ENCODE data around the gene LAMTOR1.
A peak's percentile ranks its signal among the peaks of the same experiment; 100 is the strongest.
"Not testable (repeated sequence)": the region's sequence is repeated elsewhere in the genome, so short reads cannot be mapped to it uniquely, and the experiment has no call there.

The LAMTOR1 gene

DNA sequence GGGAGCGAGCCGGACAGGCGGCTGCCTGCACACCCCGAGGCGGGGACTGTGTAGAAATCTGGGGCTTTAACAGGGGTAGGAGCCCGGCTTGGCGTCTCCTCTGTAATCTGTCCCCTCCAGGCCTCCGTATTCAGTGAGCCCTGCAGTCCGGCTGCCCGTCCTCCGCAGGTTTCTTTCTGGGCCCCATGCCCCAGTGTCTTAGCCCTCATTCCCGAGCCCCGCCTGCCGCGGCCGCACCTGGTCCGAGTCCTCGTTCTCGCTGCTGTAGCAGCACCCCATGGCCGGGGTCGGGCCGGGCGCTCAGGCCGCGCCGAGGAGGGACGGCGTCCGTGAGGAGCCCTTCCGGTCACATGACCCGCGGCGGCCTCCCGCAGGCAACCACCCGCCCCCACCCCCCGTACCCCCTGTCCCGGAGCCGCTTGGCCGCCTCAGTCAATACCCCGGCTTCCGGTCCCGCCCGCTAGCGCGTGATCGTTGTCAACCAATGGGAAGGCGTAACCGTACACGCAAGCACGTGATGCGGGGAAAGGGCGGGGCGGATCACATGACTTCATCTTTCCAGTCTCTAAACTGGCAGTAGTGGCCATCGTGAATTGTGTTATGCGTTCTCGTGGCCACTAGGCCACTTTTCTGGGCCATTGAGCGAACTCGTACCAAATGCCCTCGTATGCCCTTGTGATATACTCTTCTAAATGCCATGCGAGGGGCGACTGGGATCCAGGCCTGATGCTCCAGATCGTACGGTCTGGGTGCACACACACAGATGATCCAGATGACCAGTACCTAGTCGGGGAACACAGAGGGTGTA lies at the start of gene LAMTOR1:
Gene LAMTOR1, minus strand, starts transcription at position 352 of the 808 bp plus-strand sequence. Its CDS starts 73 bp downstream, at position 279.
- Mint-ChIP-seq H3K27ac (peak within 1 kb of the TSS; percentile 95), H3K4me3 (peak within 1 kb of the TSS; percentile 92 to 93), H3K9me3 (no peaks in the 10 kb centered on the region), H3K4me1 (peaks cover 45% of the 10 kb centered on the region), H3K27me3 (no peaks in the 10 kb centered on the region)
- peak; percentile 96 to 98 for DNase-seq
- peak; percentile 97 for ATAC-seq

GRCh38 chr11:72150882-72151281 lies 47.8 kb upstream of the LAMTOR1 start:
- Mint-ChIP-seq H3K9me3 (no peaks in the 10 kb centered on the region), H3K4me1 (no peaks in the 10 kb centered on the region), H3K27me3 (peaks cover 11% of the 10 kb centered on the region), H3K4me3 (no peak overlapping the region), H3K27ac (no peak overlapping the region)
- ATAC-seq (no peak), DNase-seq (no peak)

GRCh38 chr11:72146625-72147024 lies 43.5 kb upstream of the LAMTOR1 start:
- no peak for ATAC-seq
- no peaks in the 10 kb centered on the region for H3K4me1 Mint-ChIP-seq
- no peaks in the 10 kb centered on the region for H3K27me3 Mint-ChIP-seq
- H3K27ac Mint-ChIP-seq = no peak overlapping the region
- no peaks in the 10 kb centered on the region for H3K9me3 Mint-ChIP-seq
- no peak overlapping the region for H3K4me3 Mint-ChIP-seq
- DNase-seq = no peak

- H3K4me1 Mint-ChIP-seq = no peaks in the 10 kb centered on the region
- DNase-seq (no peak), ATAC-seq (no peak)
- H3K4me3 Mint-ChIP-seq = no peak overlapping the region
- no peaks in the 10 kb centered on the region for H3K27me3 Mint-ChIP-seq
- H3K27ac Mint-ChIP-seq = no peak overlapping the region
- no peaks in the 10 kb centered on the region for H3K9me3 Mint-ChIP-seq
Measured at GRCh38 chr11:72144807-72145565, 41.9 kb upstream of the LAMTOR1 start.

DNA sequence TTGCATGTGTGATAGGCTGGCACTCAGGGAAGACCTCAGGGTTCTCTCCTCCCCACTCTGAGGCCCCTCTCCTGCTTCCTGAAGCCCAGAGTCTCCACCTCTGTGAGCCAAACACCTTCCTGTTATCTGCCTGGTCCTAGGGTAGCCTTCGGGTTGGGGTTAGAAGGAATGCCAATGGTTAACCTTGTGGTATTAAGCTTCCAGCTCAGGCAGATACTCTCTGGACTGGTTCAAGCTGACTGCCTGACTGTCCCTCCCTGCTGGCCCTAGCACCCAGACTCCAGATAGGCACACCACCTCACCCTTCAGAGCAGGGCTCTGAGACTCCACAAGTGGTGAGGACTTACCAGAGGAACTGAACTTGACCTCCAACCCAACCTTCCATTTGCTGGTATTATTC lies 39.4 kb upstream of the LAMTOR1 start:
- not testable (repeated sequence) for DNase-seq, H3K4me1 Mint-ChIP-seq, H3K27ac Mint-ChIP-seq, H3K9me3 Mint-ChIP-seq, H3K27me3 Mint-ChIP-seq, ATAC-seq, H3K4me3 Mint-ChIP-seq

- not testable (repeated sequence) for DNase-seq, H3K9me3 Mint-ChIP-seq, ATAC-seq, H3K4me3 Mint-ChIP-seq, H3K4me1 Mint-ChIP-seq, H3K27me3 Mint-ChIP-seq, H3K27ac Mint-ChIP-seq
Measured at GRCh38 chr11:72142086-72142485, 39.0 kb upstream of the LAMTOR1 start.

DNA sequence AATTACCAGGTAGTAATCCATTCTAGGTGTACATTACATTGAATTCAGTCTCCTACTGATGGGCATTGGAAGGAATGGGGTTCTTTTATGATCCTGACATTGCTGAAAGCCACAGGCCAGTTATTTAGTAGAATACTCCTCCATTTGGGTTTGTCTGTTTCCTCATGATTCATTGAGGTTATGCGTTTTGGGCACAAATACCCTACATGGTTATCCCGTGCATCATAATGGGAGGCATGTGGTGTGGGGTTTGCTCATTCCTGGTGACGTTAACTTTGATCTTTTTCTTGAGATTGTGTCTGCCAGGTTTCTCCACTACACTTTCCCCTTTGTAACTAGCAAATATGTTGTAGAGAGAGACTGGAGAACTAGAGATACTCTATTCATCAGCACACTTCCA lies 38.0 kb upstream of the LAMTOR1 start:
- H3K4me1 Mint-ChIP-seq = peaks cover 7% of the 10 kb centered on the region
- peak overlapping the region in 1 of 2 donors; percentile 28 for H3K27ac Mint-ChIP-seq
- H3K4me3 Mint-ChIP-seq = no peak overlapping the region
- no peaks in the 10 kb centered on the region for H3K27me3 Mint-ChIP-seq
- peak; percentile 81 for ATAC-seq
- H3K9me3 Mint-ChIP-seq = no peaks in the 10 kb centered on the region
- peak in 1 of 2 donors; percentile 47 for DNase-seq

DNA sequence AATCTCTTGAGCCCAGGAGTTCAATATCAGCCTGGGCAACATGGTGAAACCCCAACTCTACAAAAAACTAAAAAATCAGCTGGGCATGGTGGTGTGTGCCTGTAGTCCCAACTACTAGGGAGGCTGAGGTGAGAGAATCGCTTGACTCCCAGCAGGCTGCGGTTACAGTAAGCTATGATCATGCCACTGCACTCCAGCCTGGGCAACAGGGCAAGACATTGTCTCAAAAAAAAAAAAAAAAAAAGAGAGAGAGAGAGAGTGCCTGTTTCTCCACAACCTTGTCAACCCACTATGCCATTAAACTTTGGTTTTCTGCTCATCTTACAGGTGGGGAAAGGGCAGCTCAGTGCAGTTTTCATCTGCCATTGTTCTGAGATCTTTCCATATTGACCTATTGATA lies 37.6 kb upstream of the LAMTOR1 start:
- no peak overlapping the region for H3K27ac Mint-ChIP-seq
- ATAC-seq = peak; percentile 24
- no peaks in the 10 kb centered on the region for H3K27me3 Mint-ChIP-seq
- DNase-seq = no peak
- H3K4me3 Mint-ChIP-seq = no peak overlapping the region
- peaks cover 8% of the 10 kb centered on the region for H3K4me1 Mint-ChIP-seq
- no peaks in the 10 kb centered on the region for H3K9me3 Mint-ChIP-seq

DNA sequence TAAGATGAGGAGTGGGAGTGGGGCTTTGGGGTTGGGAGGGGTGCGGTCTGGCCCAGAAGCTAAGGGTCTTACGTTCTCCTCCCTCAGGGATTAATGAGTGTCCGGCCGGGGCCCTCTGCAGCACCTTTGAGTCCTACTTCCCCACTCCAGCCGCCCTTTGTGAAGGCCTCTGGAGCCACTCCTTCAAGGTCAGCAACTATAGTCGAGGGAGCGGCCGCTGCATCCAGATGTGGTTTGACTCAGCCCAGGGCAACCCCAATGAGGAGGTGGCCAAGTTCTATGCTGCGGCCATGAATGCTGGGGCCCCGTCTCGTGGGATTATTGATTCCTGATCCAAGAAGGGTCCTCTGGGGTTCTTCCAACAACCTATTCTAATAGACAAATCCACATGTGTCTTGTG lies 36.4 kb upstream of the LAMTOR1 start:
- Mint-ChIP-seq H3K27ac (no peak overlapping the region), H3K27me3 (no peaks in the 10 kb centered on the region), H3K4me1 (peaks cover 8% of the 10 kb centered on the region), H3K4me3 (no peak overlapping the region), H3K9me3 (no peaks in the 10 kb centered on the region)
- no peak for DNase-seq
- no peak for ATAC-seq

GRCh38 chr11:72138821-72139390 lies 35.8 kb upstream of the LAMTOR1 start:
- ATAC-seq = no peak
- H3K27ac Mint-ChIP-seq = no peak overlapping the region
- no peak for DNase-seq
- no peaks in the 10 kb centered on the region for H3K9me3 Mint-ChIP-seq
- peaks cover 8% of the 10 kb centered on the region for H3K4me1 Mint-ChIP-seq
- H3K27me3 Mint-ChIP-seq = no peaks in the 10 kb centered on the region
- H3K4me3 Mint-ChIP-seq = no peak overlapping the region

- Mint-ChIP-seq H3K27me3 (peaks cover 8% of the 10 kb centered on the region), H3K4me3 (no peak overlapping the region), H3K9me3 (no peaks in the 10 kb centered on the region), H3K4me1 (peaks cover 8% of the 10 kb centered on the region), H3K27ac (no peak overlapping the region)
- ATAC-seq (peak; percentile 89), DNase-seq (peak in 1 of 2 donors; percentile 31)
Measured at GRCh38 chr11:72136684-72137262, 33.7 kb upstream of the LAMTOR1 start.

GRCh38 chr11:72135891-72136683 lies 33.0 kb upstream of the LAMTOR1 start:
- Mint-ChIP-seq H3K9me3 (no peaks in the 10 kb centered on the region), H3K4me1 (peaks cover 8% of the 10 kb centered on the region), H3K27ac (no peak overlapping the region), H3K4me3 (no peak overlapping the region), H3K27me3 (peaks cover 8% of the 10 kb centered on the region)
- DNase-seq (no peak), ATAC-seq (no peak)

DNA sequence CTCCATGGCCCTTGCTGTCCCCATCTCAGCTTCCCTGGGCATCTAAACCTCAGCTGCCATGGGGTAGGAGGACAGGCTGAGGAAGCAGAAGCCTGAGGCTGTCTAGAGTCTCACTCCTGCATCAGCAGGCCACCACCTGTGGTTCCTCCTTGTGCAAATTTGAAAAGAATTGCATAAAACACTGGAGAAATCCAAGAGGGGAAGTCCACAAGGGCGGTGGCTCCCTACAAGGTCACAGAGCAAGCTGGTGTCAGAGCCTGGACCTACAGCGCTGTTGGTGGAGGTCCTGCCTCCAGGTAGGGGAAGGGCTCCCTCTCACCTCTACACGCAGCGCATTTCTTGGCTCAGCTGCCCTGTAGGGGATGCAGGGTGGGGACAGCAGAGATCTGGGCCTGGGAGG lies 32.4 kb upstream of the LAMTOR1 start, which contains the start of gene FOLR3:
Gene FOLR3, plus strand, starts transcription at position 253 of the 400 bp plus-strand sequence. CDS start 228 bp downstream, outside the sequence.
- H3K4me3 Mint-ChIP-seq, DNase-seq, H3K27ac Mint-ChIP-seq, H3K4me1 Mint-ChIP-seq, H3K27me3 Mint-ChIP-seq, ATAC-seq, H3K9me3 Mint-ChIP-seq: not testable (repeated sequence)

- Mint-ChIP-seq H3K27ac (no peak overlapping the region), H3K4me3 (no peak overlapping the region), H3K4me1 (peaks cover 8% of the 10 kb centered on the region), H3K27me3 (peaks cover 8% of the 10 kb centered on the region), H3K9me3 (peaks cover 14 to 15% of the 10 kb centered on the region in 2 donors)
- no peak for DNase-seq
- ATAC-seq = no peak
Measured at GRCh38 chr11:72132646-72133045, 29.5 kb upstream of the LAMTOR1 start.

DNA sequence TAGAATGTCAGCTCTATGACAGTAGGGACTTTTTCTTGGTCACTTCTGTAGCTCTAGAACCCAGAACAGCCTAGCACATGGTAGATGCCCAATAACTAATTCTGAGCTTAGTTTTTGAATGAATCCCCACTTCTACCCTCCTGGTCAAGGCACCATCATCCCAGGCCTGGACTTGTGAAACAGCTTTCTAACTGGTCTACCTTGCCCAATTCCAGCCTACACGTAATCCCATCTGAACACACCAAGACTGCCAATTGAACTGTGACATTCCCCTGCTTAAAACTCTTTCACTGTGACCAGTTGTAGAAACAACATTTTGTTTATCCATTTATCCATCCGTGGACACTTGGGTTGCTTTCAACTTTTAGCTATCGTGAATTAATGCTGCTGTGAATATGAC lies 26.3 kb upstream of the LAMTOR1 start:
- H3K4me3 Mint-ChIP-seq = no peak overlapping the region
- no peak for DNase-seq
- H3K27me3 Mint-ChIP-seq = peaks cover 8% of the 10 kb centered on the region
- H3K9me3 Mint-ChIP-seq = peaks cover 14 to 15% of the 10 kb centered on the region in 2 donors
- H3K4me1 Mint-ChIP-seq = no peaks in the 10 kb centered on the region
- ATAC-seq = no peak
- H3K27ac Mint-ChIP-seq = no peak overlapping the region

All from stimulated activated naive CD8-positive, alpha-beta T cell treated with anti-CD3 and anti-CD28 coated beads, Interleukin-15, amount 100 ng/mL, for 72 hours (primary cell).